ENCODE data around the gene ARIH1. TPM values are rescaled to one million over a fixed set of nuclear protein-coding genes. Genes with fewer than 3 reads are reported as not detected.

Gene ARIH1
- total RNA-seq, 1 donor from 2014 or later, result 54.8 TPM

DNA sequence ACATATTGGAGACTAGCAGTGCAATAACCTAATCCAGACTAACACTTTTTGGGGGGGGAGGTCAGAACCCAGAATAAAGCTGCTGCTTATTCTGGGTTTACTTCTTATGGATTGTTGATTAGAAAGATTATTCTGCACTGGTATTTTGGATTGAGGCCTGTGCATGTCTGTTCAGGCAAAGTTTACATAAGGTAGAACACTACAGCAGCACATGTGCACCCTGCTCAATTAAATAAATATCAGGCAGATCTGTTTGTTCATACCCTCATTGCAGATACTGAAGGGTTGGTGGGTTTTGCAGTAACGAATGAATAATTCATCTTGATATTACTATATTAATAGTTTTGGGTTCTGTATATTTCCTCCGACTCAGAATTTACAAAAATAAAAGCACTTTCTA is 19.1 kb downstream of the ARIH1 start:
- no peak for TF ChIP-seq POLR2AphosphoS5 (IDR thresholded peaks at IDR 0.05; ENCODE audit: insufficient read depth in 1 of 2, low read depth in 1 of 2)
- TF ChIP-seq POLR2A (IDR thresholded peaks at IDR 0.05), result no peak

GRCh38 chr15:72495007-72495406 is 20.9 kb downstream of the ARIH1 start:
- Histone ChIP-seq H3K27ac (no peak overlapping the region), H3K36me3 (no peaks in the 10 kb centered on the region), H3K9me3 (no peaks in the 10 kb centered on the region), H3K4me3 (no peak overlapping the region), H3K27me3 (no peaks in the 10 kb centered on the region), H3K4me1 (peaks cover 78% of the 10 kb centered on the region)
- DNase-seq (ENCODE audit: extremely low spot score in 2 of 2), result no peak
- no peak for TF ChIP-seq CTCF (IDR thresholded peaks at IDR 0.05)
- no peak for TF ChIP-seq POLR2A (IDR thresholded peaks at IDR 0.05)
- TF ChIP-seq POLR2AphosphoS5 (IDR thresholded peaks at IDR 0.05; ENCODE audit: insufficient read depth in 1 of 2, low read depth in 1 of 2), result no peak
- intact Hi-C loops (cut with DNase I), result no loop called here

More for the DNA sequence above, 19.1 kb downstream of the ARIH1 start:
- Histone ChIP-seq H3K36me3 (no peaks in the 10 kb centered on the region), H3K27me3 (no peaks in the 10 kb centered on the region), H3K9me3 (no peaks in the 10 kb centered on the region), H3K4me3 (no peak overlapping the region), H3K4me1 (peaks cover 94% of the 10 kb centered on the region), H3K27ac (no peak overlapping the region)
- intact Hi-C loops (cut with DNase I), result no loop called here
- no peak for DNase-seq (ENCODE audit: extremely low spot score in 2 of 2)

- Histone ChIP-seq H3K27me3 (no peaks in the 10 kb centered on the region), H3K9me3 (no peaks in the 10 kb centered on the region), H3K4me3 (no peak overlapping the region), H3K4me1 (peaks cover 72% of the 10 kb centered on the region), H3K36me3 (no peaks in the 10 kb centered on the region), H3K27ac (no peak overlapping the region)
- no peak for TF ChIP-seq POLR2AphosphoS5 (IDR thresholded peaks at IDR 0.05; ENCODE audit: insufficient read depth in 1 of 2, low read depth in 1 of 2)
- no peak for TF ChIP-seq CTCF (IDR thresholded peaks at IDR 0.05)
- TF ChIP-seq POLR2A (IDR thresholded peaks at IDR 0.05), result no peak
- no peak for DNase-seq (ENCODE audit: extremely low spot score in 2 of 2)
- intact Hi-C loops (cut with DNase I), result no loop called here
Observed at GRCh38 chr15:72496783-72497182, 22.7 kb downstream of the ARIH1 start.

DNA sequence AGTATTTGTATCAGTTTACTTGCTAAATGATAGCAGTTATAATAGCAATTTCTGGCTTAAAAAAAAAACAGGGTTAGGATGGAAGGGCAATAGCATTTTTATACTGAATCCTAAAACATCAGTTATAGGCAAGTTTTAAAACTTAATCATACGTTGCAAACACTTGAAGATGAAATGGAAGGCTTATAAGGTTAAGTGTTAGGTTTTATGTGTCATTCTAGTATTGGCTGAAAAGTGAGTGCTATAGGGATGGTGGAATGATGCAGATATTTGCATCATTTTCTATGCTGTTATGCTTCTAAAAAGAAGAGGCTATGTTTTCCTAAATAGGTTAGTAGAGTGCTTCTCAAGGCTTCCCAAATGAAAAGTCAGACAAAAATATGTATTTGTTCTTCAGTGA is 23.3 kb downstream of the ARIH1 start:
- DNase-seq (ENCODE audit: extremely low spot score in 2 of 2), result no peak
- H3K27ac ChIP-seq, result no peak overlapping the region
- H3K36me3 ChIP-seq, result no peaks in the 10 kb centered on the region
- intact Hi-C loops (cut with DNase I), result no loop called here
- no peaks in the 10 kb centered on the region for H3K9me3 ChIP-seq
- H3K4me3 ChIP-seq, result no peak overlapping the region
- no peaks in the 10 kb centered on the region for H3K27me3 ChIP-seq
- peaks cover 72% of the 10 kb centered on the region for H3K4me1 ChIP-seq
- TF ChIP-seq POLR2AphosphoS5 (IDR thresholded peaks at IDR 0.05; ENCODE audit: insufficient read depth in 1 of 2, low read depth in 1 of 2), result no peak
- no peak for TF ChIP-seq POLR2A (IDR thresholded peaks at IDR 0.05)
- TF ChIP-seq CTCF (IDR thresholded peaks at IDR 0.05), result no peak

DNA sequence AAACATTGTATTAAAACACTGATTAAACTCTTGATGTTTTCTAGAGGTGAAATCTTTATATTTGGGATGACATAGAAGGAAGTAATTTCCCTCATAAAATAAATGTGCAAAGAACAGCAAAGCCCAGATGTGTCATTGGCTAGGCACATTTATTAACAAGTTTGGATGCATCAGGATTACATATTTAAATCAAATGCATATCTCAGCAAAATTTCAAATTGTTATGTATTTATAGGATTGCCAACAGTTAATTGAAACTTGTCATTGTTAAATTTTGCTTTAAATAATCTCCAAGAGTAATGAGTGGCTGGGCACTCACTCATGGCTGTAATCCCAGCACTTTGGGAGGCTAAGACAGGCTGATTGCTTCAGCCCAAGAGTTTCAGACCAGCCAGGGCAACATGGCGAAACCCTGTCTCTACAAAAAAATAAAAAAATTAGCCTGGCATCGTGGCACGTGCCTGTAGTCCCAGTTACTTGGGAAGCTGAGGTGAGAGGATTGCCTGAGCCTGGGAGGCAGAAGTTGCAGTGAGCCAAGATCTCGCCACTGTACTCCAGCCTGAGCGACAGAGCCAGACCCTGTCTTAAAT is 28.2 kb downstream of the ARIH1 start:
- Histone ChIP-seq H3K27ac (no peak overlapping the region), H3K36me3 (no peaks in the 10 kb centered on the region), H3K4me1 (peaks cover 41% of the 10 kb centered on the region), H3K27me3 (no peaks in the 10 kb centered on the region), H3K9me3 (no peaks in the 10 kb centered on the region), H3K4me3 (no peak overlapping the region)
- no peak for DNase-seq (ENCODE audit: extremely low spot score in 2 of 2)
- TF ChIP-seq POLR2A (IDR thresholded peaks at IDR 0.05) (no peak), POLR2AphosphoS5 (IDR thresholded peaks at IDR 0.05; ENCODE audit: insufficient read depth in 1 of 2, low read depth in 1 of 2) (no peak), CTCF (IDR thresholded peaks at IDR 0.05) (no peak)
- intact Hi-C loops (cut with DNase I), result no loop called here

Data from vagina (tissue), 2 donors.